Testis (tissue), 3 donors: Measurements from ENCODE around the gene CCSER2. TPM values are rescaled to one million over a fixed set of nuclear protein-coding genes. Genes with fewer than 3 reads are reported as not detected.

Experiments
- DNase-seq: peaks from one replicate; pipeline ENCODE4 v3.0.0-alpha.2; 2019
- H3K27ac ChIP-seq, 2 donors: fragments of 200-600 bp; sonication (generic); one replicate each; pipeline ENCODE4 v1.5.1; 2019
- H3K27me3 ChIP-seq: fragments of 200-600 bp; sonication (generic); one replicate; pipeline ENCODE4 v1.5.1; 2019
- H3K36me3 ChIP-seq: fragments of 200-600 bp; sonication (generic); one replicate; pipeline ENCODE4 v1.5.1; 2017; ENCODE audit warnings: low read depth; ENCODE audit errors: missing control alignments
- H3K4me1 ChIP-seq: fragments of 200-600 bp; sonication (generic); one replicate; pipeline ENCODE4 v1.5.1; 2019
- H3K4me3 ChIP-seq, 2 donors: fragments of 200-600 bp; sonication (generic); one replicate each; pipeline ENCODE4 v1.5.1; 2017 to 2019
- H3K9me3 ChIP-seq: fragments of 200-600 bp; sonication (generic); one replicate; pipeline ENCODE4 v1.5.1; 2017
- POLR2A ChIP-seq: fragments of 450-650 bp; IDR thresholded peaks from one replicate; pipeline ENCODE4 v1.6.1; 2017; ENCODE audit warnings: antibody characterized with exemption, mild to moderate bottlenecking, moderate library complexity
- WGBS, 2 donors: methylation state at CpG; one replicate each; pipeline ENCODE4 v1.1.5; 2018; 5-methylcytosine and 5-hydroxymethylcytosine counted together
- intact Hi-C: fragments of 100-400 bp; cut with DNase I; formaldehyde crosslinking; loops from one replicate; pipeline ENCODE4 v1.15.1; 2023; ENCODE audit warnings: low total_unique reads
- polyA plus RNA-seq: library from polyadenylated mRNA; stranded (reverse); fragments of 350-450 nt; fragmentation: Illumina TruSeq; extraction: RNeasy Lipid Tissue Mini Kit (QIAGEN cat#74804); gene quantifications from one replicate; pipeline ENCODE4 v1.2.3, GENCODE V29; 2014; ENCODE audit warnings: low read depth, low replicate concordance; ENCODE audit not compliant: insufficient read depth
- total RNA-seq, 2 donors: library from RNA; depleted of rRNA; stranded (reverse); fragments of >200 nt; gene quantifications; one replicate each; pipeline ENCODE4 v1.2.3, GENCODE V29; 2016
- TF ChIP-seq, protein P1 (sequence below), 3 experiments: fragments of 450-650 bp in 2 of 3; fragments of 200-600 bp in 1 of 3; sonication (generic) in 1 of 3; IDR thresholded peaks; one replicate each; pipeline ENCODE4 v1.5.1; 2016 to 2019; ENCODE audit warnings: antibody characterized with exemption in 3 of 3, mild to moderate bottlenecking in 2 of 3, moderate library complexity in 1 of 3

CCSER2 gene
- total and polyA plus RNA-seq, 3 donors from 2014 or later = 65.4 to 148 (median 146) TPM

DNA sequence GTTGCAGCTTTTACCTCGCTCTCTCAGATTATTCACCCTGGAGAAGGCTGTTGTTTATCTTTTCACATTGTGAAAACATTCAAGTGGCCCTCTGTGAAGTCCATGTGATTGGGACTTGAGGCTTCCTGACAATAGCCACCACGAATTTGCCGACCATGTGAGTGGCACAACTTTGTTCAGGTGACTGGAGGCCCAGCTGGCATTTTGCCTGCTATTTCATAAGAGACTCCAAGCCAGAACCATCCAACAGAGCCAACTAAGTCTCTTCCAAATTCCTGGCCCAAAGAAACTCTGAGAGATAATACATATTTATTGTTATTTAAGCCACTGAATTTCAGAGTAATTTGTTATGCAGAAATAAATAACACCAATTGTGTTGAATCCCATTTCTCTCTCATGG lies 38.2 kb upstream of the CCSER2 start:
- intact Hi-C loops = no loop called here
- Histone ChIP-seq H3K27me3 (no peaks in the 10 kb centered on the region), H3K36me3 (no peaks in the 10 kb centered on the region), H3K4me3 (no peak overlapping the region), H3K27ac (no peak overlapping the region), H3K4me1 (no peaks in the 10 kb centered on the region), H3K9me3 (no peaks in the 10 kb centered on the region)
- no peak for TF ChIP-seq POLR2A
- TF ChIP-seq, protein P1, sequence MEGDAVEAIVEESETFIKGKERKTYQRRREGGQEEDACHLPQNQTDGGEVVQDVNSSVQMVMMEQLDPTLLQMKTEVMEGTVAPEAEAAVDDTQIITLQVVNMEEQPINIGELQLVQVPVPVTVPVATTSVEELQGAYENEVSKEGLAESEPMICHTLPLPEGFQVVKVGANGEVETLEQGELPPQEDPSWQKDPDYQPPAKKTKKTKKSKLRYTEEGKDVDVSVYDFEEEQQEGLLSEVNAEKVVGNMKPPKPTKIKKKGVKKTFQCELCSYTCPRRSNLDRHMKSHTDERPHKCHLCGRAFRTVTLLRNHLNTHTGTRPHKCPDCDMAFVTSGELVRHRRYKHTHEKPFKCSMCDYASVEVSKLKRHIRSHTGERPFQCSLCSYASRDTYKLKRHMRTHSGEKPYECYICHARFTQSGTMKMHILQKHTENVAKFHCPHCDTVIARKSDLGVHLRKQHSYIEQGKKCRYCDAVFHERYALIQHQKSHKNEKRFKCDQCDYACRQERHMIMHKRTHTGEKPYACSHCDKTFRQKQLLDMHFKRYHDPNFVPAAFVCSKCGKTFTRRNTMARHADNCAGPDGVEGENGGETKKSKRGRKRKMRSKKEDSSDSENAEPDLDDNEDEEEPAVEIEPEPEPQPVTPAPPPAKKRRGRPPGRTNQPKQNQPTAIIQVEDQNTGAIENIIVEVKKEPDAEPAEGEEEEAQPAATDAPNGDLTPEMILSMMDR (IDR thresholded peaks at IDR 0.05) = no peak
- DNase-seq = no peak
- 78 to 84% methylated on average over 3 of the region's 3 CpGs for WGBS, 2 donors

DNA sequence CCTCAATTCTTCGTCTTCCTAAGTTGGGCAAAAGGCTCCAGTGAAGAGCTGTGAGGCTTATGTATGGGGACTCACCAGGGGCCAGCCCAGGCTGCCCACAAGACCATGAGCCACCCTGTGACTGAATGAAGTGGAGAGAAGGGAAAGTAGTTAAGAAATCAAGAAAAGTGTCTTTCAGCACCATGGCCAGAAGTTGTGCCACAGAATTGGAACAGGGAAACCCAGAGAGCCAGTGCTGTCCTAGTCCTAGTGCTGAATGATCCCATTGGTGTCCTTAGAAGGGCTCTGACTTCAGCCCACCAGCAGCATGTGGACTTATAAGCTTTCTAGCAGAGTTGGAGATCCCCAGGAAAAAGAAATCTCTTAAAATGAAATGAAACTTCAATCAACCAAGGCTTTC lies 37.0 kb upstream of the CCSER2 start:
- 36 to 44% methylated on average over 1 of the region's 1 CpG for WGBS, 2 donors
- H3K27ac ChIP-seq = no peak overlapping the region
- H3K36me3 ChIP-seq = no peaks in the 10 kb centered on the region
- H3K4me3 ChIP-seq = no peak overlapping the region
- TF ChIP-seq, protein P1 (IDR thresholded peaks at IDR 0.05) = no peak
- no peak for TF ChIP-seq POLR2A
- intact Hi-C loops = no loop called here
- no peaks in the 10 kb centered on the region for H3K27me3 ChIP-seq
- no peaks in the 10 kb centered on the region for H3K4me1 ChIP-seq
- peak; percentile 36 for DNase-seq
- H3K9me3 ChIP-seq = no peaks in the 10 kb centered on the region

DNA sequence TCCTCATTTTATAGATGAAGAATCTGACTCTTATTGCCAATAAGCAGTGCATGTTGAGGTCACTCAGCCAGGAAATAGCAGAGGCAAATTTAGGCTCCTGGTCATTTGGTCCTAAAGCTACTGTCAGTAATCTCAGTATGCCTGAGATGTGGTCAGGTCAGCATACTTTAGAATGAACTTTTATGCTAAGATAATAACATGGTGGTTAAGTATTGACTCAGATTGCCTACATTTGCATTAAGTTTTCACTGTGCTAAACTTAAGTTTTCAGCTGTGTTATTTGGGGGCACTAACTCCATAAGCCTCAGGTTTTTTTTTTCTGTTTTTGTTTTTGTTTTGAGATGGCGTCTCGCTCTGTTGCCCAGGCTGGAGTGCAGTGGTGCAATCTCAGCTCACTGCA lies 35.9 kb upstream of the CCSER2 start:
- intact Hi-C loops = no loop called here
- no peak for DNase-seq

DNA sequence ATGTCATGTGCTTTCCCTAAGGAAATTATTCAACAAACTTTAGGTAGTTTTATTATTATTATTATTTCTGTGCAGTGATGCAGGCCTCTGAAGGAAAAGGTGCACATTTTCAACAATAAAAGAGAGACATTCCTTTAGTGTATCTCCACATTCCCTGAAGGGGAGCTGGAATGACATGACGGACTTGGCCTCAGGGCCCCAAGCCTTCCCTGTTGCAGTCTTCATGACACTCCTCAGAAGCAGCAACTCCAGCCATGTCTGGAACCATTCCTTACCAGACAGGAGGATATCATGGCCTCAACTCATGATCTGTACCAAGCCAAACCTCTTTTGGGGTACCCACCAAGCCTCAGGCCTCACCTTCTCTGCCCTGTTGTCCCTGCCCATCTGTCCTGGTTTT lies 35.2 kb upstream of the CCSER2 start:
- no peak overlapping the region for H3K4me3 ChIP-seq
- H3K27ac ChIP-seq = no peak overlapping the region
- intact Hi-C loops = no loop called here
- no peak for DNase-seq
- no peaks in the 10 kb centered on the region for H3K36me3 ChIP-seq
- H3K27me3 ChIP-seq = no peaks in the 10 kb centered on the region
- no peak for TF ChIP-seq POLR2A
- TF ChIP-seq, protein P1 (IDR thresholded peaks at IDR 0.05) = no peak
- no peaks in the 10 kb centered on the region for H3K4me1 ChIP-seq
- H3K9me3 ChIP-seq = no peaks in the 10 kb centered on the region
- WGBS, 2 donors = 91 to 92% methylated on average over 1 of the region's 1 CpG

More for the DNA sequence above, 35.9 kb upstream of the CCSER2 start:
- Histone ChIP-seq H3K4me3 (no peak overlapping the region), H3K27me3 (no peaks in the 10 kb centered on the region), H3K9me3 (no peaks in the 10 kb centered on the region), H3K27ac (no peak overlapping the region), H3K36me3 (no peaks in the 10 kb centered on the region), H3K4me1 (no peaks in the 10 kb centered on the region)
- TF ChIP-seq, protein P1 (IDR thresholded peaks at IDR 0.05) = no peak
- no peak for TF ChIP-seq POLR2A
- 95 to 97% methylated on average over 2 of the region's 2 CpGs for WGBS, 2 donors

DNA sequence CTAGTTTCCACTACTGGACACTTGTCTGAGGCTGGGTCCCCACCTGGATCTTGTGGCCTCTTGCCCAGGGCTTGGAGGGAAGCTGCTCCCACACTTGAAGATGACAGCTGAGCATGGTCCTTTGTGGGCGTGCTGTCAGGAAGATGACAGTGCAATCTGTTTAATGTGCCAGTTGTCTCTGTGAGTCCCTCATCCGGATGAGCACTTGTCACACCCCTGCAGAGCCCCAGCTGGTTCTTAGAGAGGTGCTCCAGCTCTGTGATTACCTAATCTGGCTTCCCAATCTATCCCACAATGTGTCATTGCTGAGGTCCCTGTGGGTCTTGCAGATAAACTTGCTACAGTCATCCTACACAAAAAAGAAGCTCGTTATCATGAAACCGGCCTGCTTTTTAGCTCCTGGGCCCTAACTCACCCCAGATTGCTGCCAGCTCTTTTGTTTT lies 34.8 kb upstream of the CCSER2 start:
- WGBS, 2 donors = 55 to 66% methylated on average over 4 of the region's 4 CpGs
- DNase-seq = no peak
- TF ChIP-seq, protein P1 (IDR thresholded peaks at IDR 0.05) = no peak
- TF ChIP-seq POLR2A = no peak
- Histone ChIP-seq H3K4me1 (no peaks in the 10 kb centered on the region), H3K4me3 (no peak overlapping the region), H3K27me3 (no peaks in the 10 kb centered on the region), H3K36me3 (no peaks in the 10 kb centered on the region), H3K27ac (no peak overlapping the region), H3K9me3 (no peaks in the 10 kb centered on the region)
- intact Hi-C loops = no loop called here
